HG03439 (cell line): Measurements from ENCODE around the gene SCRT2.

Experiments used
- ATAC-seq: cut with Tn5 transposase; IDR thresholded peaks from one replicate; pipeline ENCODE4 v1.9.1; 2021; ENCODE audit warnings: mild to moderate bottlenecking, moderate library complexity; ENCODE audit not compliant: unreplicated experiment

SCRT2 gene

DNA sequence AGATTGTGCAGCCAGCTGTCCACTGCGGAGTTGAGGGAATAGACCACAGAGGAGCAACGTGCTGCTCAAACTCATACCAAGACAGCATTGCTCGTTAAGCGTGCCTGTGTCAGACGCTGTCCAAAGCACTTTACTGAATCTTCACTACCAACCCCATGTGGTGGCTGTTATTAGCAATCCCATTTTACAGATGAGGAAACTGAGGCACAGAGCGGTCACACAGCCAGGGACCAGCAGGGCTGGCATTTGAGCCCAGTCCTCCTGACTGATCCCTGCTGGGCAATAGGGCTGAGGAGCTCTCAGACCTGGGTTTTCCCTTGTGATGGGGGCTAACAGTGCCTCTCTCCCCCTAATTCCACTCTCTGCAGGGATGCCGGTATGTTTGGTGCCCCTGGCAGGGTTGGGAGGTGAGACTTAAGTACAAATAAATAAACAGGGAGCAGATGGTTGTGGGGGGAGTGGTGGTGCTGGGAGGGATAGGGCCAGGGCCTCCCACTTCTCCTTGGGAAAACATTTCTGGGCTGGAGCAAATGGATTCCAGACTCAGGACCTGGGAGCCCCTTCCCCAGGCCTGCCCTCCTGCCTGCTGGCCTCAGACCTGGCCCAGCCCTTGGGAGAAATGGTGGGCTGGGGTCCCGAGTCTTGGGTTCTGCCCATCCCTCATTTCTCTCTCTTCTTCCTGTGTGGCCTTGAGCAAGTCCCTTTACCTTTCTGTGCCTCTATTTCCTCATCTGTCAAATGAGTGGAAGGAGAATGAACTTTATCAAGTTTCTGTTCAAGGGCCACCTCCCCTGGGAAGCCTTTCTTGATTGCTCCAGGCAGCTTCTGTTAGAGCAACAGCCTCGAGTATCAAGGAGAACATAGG is 40.3 kb downstream of the SCRT2 start:
- ATAC-seq = no peak

- no peak for ATAC-seq
Measured at GRCh38 chr20:634148-634925, 41.3 kb downstream of the SCRT2 start.

GRCh38 chr20:631101-631500 is 44.5 kb downstream of the SCRT2 start:
- ATAC-seq = no peak

DNA sequence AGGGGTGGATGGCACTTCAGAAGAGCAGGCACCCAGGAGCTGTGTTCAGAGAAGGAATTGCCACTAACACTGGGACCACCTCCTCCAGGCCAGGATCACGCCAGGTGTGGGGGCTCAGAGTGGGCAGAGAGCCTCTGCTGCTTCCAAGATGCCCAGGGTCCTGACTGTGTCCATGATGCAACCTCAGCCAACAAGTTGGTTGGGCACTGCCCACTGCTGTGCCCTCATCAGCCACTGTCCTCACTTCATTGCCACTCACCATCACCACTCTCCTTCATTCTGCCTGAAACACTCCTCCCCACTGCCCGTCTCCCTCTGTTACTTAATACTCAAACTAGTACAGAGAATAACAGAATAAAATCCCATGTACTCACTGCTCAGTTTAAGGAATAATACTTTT is 49.0 kb downstream of the SCRT2 start:
- ATAC-seq = no peak

GRCh38 chr20:625360-625932 is 50.2 kb downstream of the SCRT2 start:
- no peak for ATAC-seq

DNA sequence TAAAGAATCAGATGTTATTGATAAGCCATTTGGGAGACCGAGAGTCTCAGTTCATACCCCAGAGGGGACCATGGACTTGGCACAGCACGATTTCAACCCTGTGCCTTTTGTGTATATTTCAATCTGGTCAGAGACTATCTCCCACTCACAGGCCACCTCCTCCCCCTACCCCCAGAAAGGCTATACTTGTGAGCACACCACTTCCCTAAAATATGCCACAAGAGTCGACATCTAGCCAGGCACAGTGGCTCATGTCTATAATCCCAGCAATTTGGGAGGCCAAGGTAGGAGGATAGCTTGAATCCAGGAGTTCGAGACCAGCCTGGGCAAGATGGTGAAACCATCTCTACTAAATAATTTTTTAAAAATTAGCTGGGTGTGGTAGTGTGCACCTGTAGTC is 51.9 kb downstream of the SCRT2 start:
- no peak for ATAC-seq

GRCh38 chr20:623021-623420 is 52.6 kb downstream of the SCRT2 start:
- no peak for ATAC-seq

DNA sequence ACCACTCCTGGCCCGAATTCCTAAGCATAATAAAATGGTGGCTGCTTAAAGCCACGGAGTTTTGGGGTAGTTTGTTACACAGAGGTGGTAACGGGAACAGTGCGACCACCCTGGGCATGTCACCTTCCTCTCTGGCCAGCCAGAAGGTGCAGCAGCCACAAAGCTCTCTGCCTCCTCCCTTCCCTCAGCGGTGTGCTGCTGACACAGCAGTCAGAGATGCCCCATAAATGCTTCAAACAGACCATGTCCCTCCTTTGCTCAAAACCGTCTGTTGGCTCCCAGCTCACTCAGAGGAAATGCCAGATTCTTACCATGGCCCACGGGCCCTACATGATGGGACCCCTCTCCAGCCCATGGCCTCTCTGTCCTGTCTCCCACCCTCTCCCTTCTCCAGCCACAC is 53.4 kb downstream of the SCRT2 start:
- ATAC-seq = no peak

- ATAC-seq = no peak
Measured at GRCh38 chr20:621125-621756, 54.4 kb downstream of the SCRT2 start.

DNA sequence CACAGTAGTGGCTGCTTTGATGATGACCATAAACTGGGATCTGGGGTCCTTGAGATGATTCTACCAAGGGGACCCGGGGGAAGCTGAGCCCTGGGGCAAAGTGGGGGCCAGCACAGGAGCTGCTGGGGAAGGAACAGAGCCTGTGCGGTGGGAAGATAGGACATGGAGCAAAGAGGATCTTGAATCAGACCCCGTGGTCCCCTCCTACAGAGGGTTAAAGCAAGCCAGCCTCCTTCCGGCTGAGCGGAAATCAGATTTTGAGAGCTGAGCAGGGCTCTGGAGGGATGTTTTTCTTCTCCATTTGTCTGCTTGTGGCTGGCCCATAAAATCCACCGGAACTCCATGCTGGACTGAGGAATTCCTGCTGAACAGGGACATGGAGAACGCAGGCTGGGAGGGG is 55.4 kb downstream of the SCRT2 start:
- no peak for ATAC-seq

- ATAC-seq = no peak
Measured at GRCh38 chr20:618980-619379, 56.6 kb downstream of the SCRT2 start.

DNA sequence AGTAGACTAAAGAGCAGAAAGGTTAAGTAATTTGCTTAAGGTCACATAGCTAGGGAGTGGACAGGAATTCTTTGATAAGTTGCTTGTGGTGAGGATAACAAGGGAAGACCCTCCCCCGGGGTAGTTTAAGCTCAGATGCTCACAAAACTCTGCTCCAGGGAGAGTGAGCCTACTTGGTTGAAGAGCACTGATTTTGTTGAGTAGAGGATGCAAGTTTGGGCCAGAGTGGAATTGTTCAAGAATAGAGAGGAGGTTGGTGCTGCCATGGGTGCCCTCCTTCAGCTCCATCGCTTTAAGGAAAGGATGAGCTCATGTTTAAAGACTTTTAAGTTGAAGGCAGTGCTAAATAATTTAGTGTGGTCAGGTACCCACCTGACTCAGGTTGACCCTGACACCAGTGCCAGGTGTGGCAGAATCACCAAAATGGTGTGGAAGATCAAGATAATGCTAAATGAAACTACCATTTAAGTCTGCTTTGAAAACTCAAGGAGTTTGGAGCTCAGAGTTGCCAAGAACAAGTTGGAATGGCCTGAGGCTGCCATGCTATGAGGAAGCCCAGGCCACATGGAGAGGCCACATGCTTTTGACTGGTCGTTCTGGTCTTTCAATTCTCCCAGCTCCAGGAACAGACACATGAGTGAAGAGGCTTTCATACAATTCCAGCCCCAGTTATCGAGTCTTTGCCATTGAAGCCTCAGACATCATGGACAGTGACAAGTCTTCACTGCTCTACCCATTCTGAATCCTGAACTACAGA is 57.5 kb downstream of the SCRT2 start:
- no peak for ATAC-seq

GRCh38 chr20:615514-615913 is 60.1 kb downstream of the SCRT2 start:
- no peak for ATAC-seq

- no peak for ATAC-seq
Measured at GRCh38 chr20:611843-612185, 63.8 kb downstream of the SCRT2 start.
